ENCODE measurements around the gene POFUT2. TPM values are rescaled to one million over a fixed set of nuclear protein-coding genes. Genes with fewer than 3 reads are reported as not detected.

The POFUT2 gene
- total RNA-seq, 1 experiment from 2014 or later: 28.2 TPM

- H3K27me3 ChIP-seq (ENCODE audit: low read length): no peaks in the 10 kb centered on the region
- H3F3A ChIP-seq (ENCODE audit: low read length, unreplicated experiment): no peaks in the 10 kb centered on the region
- H3K79me2 ChIP-seq (ENCODE audit: low read length): peaks cover 17% of the 10 kb centered on the region
- POLR2A ChIA-PET (ENCODE audit: unreplicated experiment): no interaction called here
- DNase-seq (no peak), ATAC-seq (no peak)
- no peak overlapping the region for H3K27ac ChIP-seq (ENCODE audit: low read length)
- H3K4me3 ChIP-seq (ENCODE audit: low read length): no peak overlapping the region
- H3K9ac ChIP-seq (ENCODE audit: low read length): no peak overlapping the region
- no peaks in the 10 kb centered on the region for H4K20me1 ChIP-seq (ENCODE audit: low read length)
- TF ChIP-seq CTCF (conservative IDR thresholded peaks at IDR 0.05; ENCODE audit: low read depth, low read length) (no peak), EZH2phosphoT487 (IDR thresholded peaks at IDR 0.05; ENCODE audit: borderline replicate concordance, low read length) (no peak), EZH2 (IDR thresholded peaks at IDR 0.05; ENCODE audit: low read length, unreplicated experiment) (no peak)
- H3K4me1 ChIP-seq (ENCODE audit: insufficient read depth, low read length): 0 out of 2 replicates have a peak, but pooled peaks cover 3% of the 10 kb centered on the region
- intact Hi-C loops (cut with micrococcal nuclease): no loop called here
- no peaks in the 10 kb centered on the region for H3K9me2 ChIP-seq (replicated peaks; ENCODE audit: low read length)
- H2AFZ ChIP-seq (ENCODE audit: low read length): no peak overlapping the region
- CTCF ChIA-PET: no interaction called here
- BruUV-seq (replicated peaks): no TSS peak
- no peaks in the 10 kb centered on the region for H3K9me3 ChIP-seq (ENCODE audit: low read length)
- H3K4me2 ChIP-seq (ENCODE audit: low read length): no peak overlapping the region
- H3K36me3 ChIP-seq (ENCODE audit: low read depth, low read length): peaks cover 32% of the 10 kb centered on the region
Observed at GRCh38 chr21:45283035-45283610, 4.6 kb downstream of the POFUT2 start.

GRCh38 chr21:45282283-45283034 is 5.2 kb downstream of the POFUT2 start:
- no peaks in the 10 kb centered on the region for H4K20me1 ChIP-seq (ENCODE audit: low read length)
- POLR2A ChIA-PET (ENCODE audit: unreplicated experiment): no interaction called here
- H3K9ac ChIP-seq (ENCODE audit: low read length): no peak overlapping the region
- CTCF ChIA-PET: no interaction called here
- no peak overlapping the region for H3K27ac ChIP-seq (ENCODE audit: low read length)
- TF ChIP-seq EZH2phosphoT487 (IDR thresholded peaks at IDR 0.05; ENCODE audit: borderline replicate concordance, low read length) (no peak), CTCF (conservative IDR thresholded peaks at IDR 0.05; ENCODE audit: low read depth, low read length) (no peak)
- H2AFZ ChIP-seq (ENCODE audit: low read length): no peak overlapping the region
- H3K36me3 ChIP-seq (ENCODE audit: low read depth, low read length): peaks cover 39% of the 10 kb centered on the region
- no peaks in the 10 kb centered on the region for H3F3A ChIP-seq (ENCODE audit: low read length, unreplicated experiment)
- H3K4me2 ChIP-seq (ENCODE audit: low read length): no peak overlapping the region
- BruUV-seq (replicated peaks): no TSS peak
- no peaks in the 10 kb centered on the region for H3K9me3 ChIP-seq (ENCODE audit: low read length)
- no peaks in the 10 kb centered on the region for H3K9me2 ChIP-seq (replicated peaks; ENCODE audit: low read length)
- DNase-seq: no peak
- 0 out of 2 replicates have a peak, but pooled peaks cover 3% of the 10 kb centered on the region for H3K4me1 ChIP-seq (ENCODE audit: insufficient read depth, low read length)
- no peaks in the 10 kb centered on the region for H3K27me3 ChIP-seq (ENCODE audit: low read length)
- no peak overlapping the region for H3K4me3 ChIP-seq (ENCODE audit: low read length)
- intact Hi-C loops (cut with micrococcal nuclease): no loop called here
- ATAC-seq: no peak
- peaks cover 17% of the 10 kb centered on the region for H3K79me2 ChIP-seq (ENCODE audit: low read length)

Data from PC-3 (cell line).